Hair follicle dermal papilla cell (primary cell): ENCODE data around the gene NCKAP1. TPM values are rescaled to one million over a fixed set of nuclear protein-coding genes. Genes with fewer than 3 reads are reported as not detected.

Experiments used
- small RNA-seq: library from RNA; depleted of rRNA; stranded (forward); fragments of <200 nt; gene quantifications from one replicate; pipeline ENCODE3, GENCODE V24; 2012
- total RNA-seq: library from RNA; depleted of rRNA; stranded (reverse); fragments of >200 nt; gene quantifications from 2 replicates; pipeline ENCODE4 v1.2.3, GENCODE V29; 2012

Gene NCKAP1
- 133 and 178 TPM in 2 replicates for total RNA-seq

DNA sequence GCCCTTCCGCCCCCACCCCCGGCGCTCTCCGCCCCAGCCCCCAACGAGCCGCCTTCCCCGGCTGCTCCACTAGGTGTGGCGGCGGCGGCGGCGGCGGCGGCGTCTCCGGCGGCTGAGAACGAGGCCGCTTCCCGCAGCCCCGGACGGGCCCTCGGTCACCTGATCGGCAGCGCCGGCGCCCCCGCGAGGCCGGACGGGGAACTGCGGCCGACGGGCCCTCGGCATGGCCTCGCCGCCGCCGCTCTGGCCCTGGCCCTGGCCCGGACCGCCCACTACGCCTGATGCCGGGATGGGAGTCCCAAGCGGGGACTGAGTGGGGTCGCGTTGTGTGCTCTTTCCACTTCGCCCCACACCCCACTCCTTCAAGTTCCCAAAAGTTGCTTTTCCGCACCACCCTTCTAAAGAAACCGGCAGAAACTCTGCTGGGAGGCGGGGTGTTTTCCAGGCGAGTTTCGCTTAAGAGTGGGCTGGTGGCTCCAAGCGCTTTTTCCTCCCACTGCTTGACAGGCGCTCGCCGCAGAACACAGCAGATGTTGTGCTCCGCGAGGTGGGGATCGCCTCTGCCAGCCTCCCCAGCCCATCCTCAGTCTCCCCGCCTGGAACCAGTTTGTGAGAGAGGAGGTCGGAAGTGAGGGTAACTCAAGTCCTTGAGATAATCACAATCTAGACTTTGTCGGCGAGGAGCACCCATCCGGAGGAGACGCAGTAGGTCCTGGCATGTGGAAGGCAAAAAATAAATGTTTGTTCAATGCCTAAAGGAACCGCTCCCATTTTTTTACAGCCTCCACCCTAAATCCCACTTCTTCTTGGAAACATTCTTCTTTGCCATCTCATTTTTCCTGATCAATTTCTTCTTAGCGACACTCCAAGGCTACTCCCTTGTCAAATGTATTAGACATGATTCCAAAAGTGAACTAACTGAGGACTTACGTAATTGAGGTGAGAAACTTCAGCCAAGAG, at the start of gene NCKAP1:
NCKAP1 (minus strand) TSS at position 117 of the 960 bp plus-strand sequence. CDS start 358 bp downstream, outside the sequence.

DNA sequence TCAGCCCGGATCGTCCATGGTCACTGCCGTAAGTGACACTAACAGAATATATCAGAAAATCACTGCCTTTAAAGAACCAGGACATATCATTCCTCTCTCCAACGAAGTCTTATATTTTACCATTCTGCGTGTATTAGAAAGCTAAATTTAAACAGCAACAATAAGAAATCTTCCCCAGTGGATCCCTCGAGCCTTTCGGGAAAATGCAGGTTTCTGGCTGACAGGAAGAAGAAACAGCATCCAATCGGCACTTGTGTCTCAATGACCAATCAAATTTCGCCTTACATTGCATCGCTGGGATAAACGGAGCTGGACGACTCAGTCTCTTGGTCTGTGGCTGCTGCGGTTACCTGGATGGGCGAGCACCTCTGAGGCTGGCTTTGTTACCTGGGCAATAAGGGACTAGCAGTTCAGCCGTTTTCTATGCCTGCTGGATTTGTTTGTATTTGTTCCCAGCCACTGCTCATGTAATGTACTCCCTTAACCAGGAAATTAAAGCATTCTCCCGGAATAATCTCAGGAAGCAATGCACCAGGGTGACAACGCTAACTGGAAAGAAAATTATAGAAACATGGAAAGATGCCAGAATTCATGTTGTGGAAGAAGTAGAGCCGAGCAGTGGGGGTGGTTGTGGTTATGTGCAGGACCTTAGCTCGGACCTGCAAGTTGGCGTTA, 40.3 kb upstream of the NCKAP1 start, which contains the start of gene DUSP19:
DUSP19 (plus strand) TSS at position 284 of the 675 bp plus-strand sequence; CDS start at position 471, 187 bp downstream.

DNA sequence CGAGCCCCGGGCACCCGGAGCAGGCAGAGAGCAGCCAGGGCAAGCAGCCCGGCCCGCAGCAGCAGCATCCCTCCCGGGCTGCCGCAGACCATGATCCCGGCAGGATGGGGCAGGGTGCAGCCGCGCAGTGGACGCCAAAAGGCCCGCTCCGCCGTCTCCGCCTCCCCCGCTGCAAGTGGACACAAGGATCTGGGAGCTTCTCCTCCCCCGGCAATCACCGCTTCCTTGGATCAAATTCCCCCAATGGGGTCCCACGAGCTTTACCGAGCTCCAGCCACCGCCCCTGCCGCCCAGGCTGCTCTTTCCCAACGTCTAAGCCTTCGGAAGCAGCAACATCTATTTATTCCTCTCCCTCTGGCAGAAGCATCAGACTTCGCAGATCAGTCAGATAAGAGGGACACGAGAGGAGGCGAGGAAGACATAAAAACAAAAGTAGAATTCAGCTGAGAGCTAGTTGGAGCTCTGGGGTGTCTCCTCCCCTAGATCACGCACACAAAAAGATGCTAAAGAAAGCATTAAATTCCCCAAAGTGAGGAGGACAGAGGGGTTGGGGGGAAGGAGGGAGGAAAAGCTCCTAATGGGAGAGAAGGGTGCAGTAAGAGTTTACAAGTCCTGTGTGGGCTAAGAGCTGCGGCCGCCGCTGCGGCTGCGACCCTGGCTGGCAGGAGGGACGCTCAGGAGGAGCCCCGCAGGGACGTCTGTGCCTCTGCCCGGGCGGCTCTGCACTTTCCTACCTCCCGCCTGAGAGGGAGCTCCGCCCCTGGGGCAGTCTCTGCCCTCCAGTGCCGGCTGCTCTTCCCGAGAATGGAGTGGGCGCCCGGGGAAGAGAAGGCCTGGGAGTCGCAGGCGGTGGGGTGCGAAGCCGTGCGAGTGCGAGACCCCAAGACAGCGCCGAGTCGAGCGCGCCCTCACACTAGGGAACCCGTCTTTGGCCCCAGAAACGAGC, 171.5 kb downstream of the NCKAP1 start, which contains the start of gene FRZB:
FRZB (minus strand) TSS at position 177 of the 946 bp plus-strand sequence; CDS start at position 92, 85 bp downstream.

Small RNA genes within 50 kb of the gene (small RNA-seq; reads per million reads assigned to genes)
- not detected for gene RF00019
- not detected for gene RF00599
- gene RNU6-1122P = not detected

Other genes with a start within 250 kb of the NCKAP1 start
- gene FRZB, start 171.8 kb downstream of the NCKAP1 start, total RNA-seq = 0.32 and 0.73 TPM in 2 replicates
- gene DUSP19, start 40.3 kb upstream of the NCKAP1 start, total RNA-seq = 2.4 and 3.4 TPM in 2 replicates
- gene NUP35, start 86.0 kb upstream of the NCKAP1 start, total RNA-seq = 8.1 and 10.8 TPM in 2 replicates